ENCODE results near the gene SLC13A4.

GRCh38 chr7:135682191-135682590 lies 45.8 kb downstream of the SLC13A4 start:
- no peak for TF ChIP-seq ZNF274 (IDR thresholded peaks at IDR 0.05; ENCODE audit: low read depth, low read length)
- TF ChIP-seq YY1 (IDR thresholded peaks at IDR 0.05; ENCODE audit: insufficient read depth, insufficient read length) = no peak
- TF ChIP-seq SUZ12 (IDR thresholded peaks at IDR 0.05; ENCODE audit: extremely low read depth, insufficient read depth, insufficient read length) = no peak
